OCI-LY7 (cell line): ENCODE measurements around the gene TNFRSF8. TPM values are rescaled to one million over a fixed set of nuclear protein-coding genes. Genes with fewer than 3 reads are reported as not detected.

Source experiments
- BruUV-seq: library from RNA; stranded (reverse); fragments of 400-500 nt; replicated peaks from 2 replicates; lab custom pipeline; 2021; lab: Mats Ljungman, UMichigan
- CTCF ChIA-PET: fragments of 300-600 bp; sonication (Branson Sonifier 250); formaldehyde crosslinking; loops from one replicate; lab custom pipeline; 2022; ENCODE audit warnings: antibody characterized with exemption; ENCODE audit not compliant: unreplicated experiment; lab: Charles Lee
- POLR2A ChIA-PET: fragments of 300-600 bp; sonication (Branson Sonifier 250); formaldehyde crosslinking; loops from one replicate; lab custom pipeline; 2022; ENCODE audit warnings: antibody characterized with exemption; lab: Charles Lee
- DNase-seq: peaks from one replicate; pipeline ENCODE4 v3.0.0-alpha.2; 2015; ENCODE audit warnings: low spot score
- H2AFZ ChIP-seq: fragments of 200-600 bp; sonication (generic), shearing (Covaris generic); 2 replicates; pipeline ENCODE4 v1.6.1; 2014; ENCODE audit warnings: mild to moderate bottlenecking, antibody characterized with exemption, low read length, moderate library complexity
- H3K27ac ChIP-seq: fragments of 200-600 bp; sonication (generic); 2 replicates; pipeline ENCODE4 v1.5.1; 2014; ENCODE audit warnings: mixed run types, low read depth, mild to moderate bottlenecking, moderate library complexity, low read length, inconsistent platforms; ENCODE audit not compliant: poor library complexity, severe bottlenecking
- H3K36me3 ChIP-seq: fragments of 200-600 bp; sonication (generic); 2 replicates; pipeline ENCODE4 v1.6.1; 2014; ENCODE audit warnings: mild to moderate bottlenecking, antibody characterized with exemption, low read length, moderate library complexity, mixed read lengths; ENCODE audit not compliant: insufficient read depth
- H3K4me1 ChIP-seq: fragments of 200-600 bp; sonication (generic); 2 replicates; pipeline ENCODE4 v1.5.1; 2014; ENCODE audit warnings: mild to moderate bottlenecking, low read length; ENCODE audit not compliant: insufficient read depth, poor library complexity, severe bottlenecking
- H3K4me2 ChIP-seq: fragments of 200-600 bp; sonication (generic); 2 replicates; pipeline ENCODE4 v1.6.1; 2014; ENCODE audit warnings: mild to moderate bottlenecking, low read length
- H3K4me3 ChIP-seq: fragments of 200-600 bp; sonication (generic); 2 replicates; pipeline ENCODE4 v1.5.1; 2014; ENCODE audit warnings: mild to moderate bottlenecking, low read depth, low read length; ENCODE audit not compliant: poor library complexity, severe bottlenecking
- H3K79me2 ChIP-seq: fragments of 200-600 bp; sonication (generic); 2 replicates; pipeline ENCODE4 v1.6.1; 2016; ENCODE audit warnings: low read depth, mild to moderate bottlenecking, low read length, moderate library complexity, mixed read lengths; ENCODE audit not compliant: insufficient read depth
- H3K9me2 ChIP-seq: fragments of 200-600 bp; sonication (generic); 2 replicates; pipeline ENCODE4 v1.6.1; 2016; ENCODE audit warnings: mild to moderate bottlenecking, low read length, mixed read lengths; ENCODE audit not compliant: insufficient read depth
- H3K9me3 ChIP-seq: fragments of 200-600 bp; sonication (generic); 2 replicates; pipeline ENCODE4 v1.6.1; 2014; ENCODE audit warnings: mild to moderate bottlenecking, mixed run types, low read length, mixed read lengths
- H4K20me1 ChIP-seq: fragments of 200-600 bp; sonication (generic); 2 replicates; pipeline ENCODE4 v1.6.1; 2014; ENCODE audit warnings: mild to moderate bottlenecking, antibody characterized with exemption, low read length, moderate library complexity, mixed read lengths; ENCODE audit not compliant: insufficient read depth
- EZH2phosphoT487 ChIP-seq: fragments of 200-600 bp; sonication (generic); IDR thresholded peaks from 2 replicates; pipeline ENCODE4 v1.6.1; 2018; ENCODE audit warnings: low read depth, borderline replicate concordance, mild to moderate bottlenecking, mixed run types, antibody characterized with exemption, low read length, moderate library complexity, mixed read lengths
- intact Hi-C: fragments of 100-400 bp; cut with micrococcal nuclease; formaldehyde crosslinking; loops from one replicate; pipeline ENCODE4 v1.10.0; 2022; ENCODE audit not compliant: unreplicated experiment
- total RNA-seq, 2 experiments: library from RNA; depleted of rRNA in 1 of 2; stranded (reverse); fragments of >200 nt in 1 of 2; shearing (Covaris generic) in 1 of 2; gene quantifications; 2 replicates each; pipeline ENCODE4 v1.2.3, GENCODE V29; 2014 to 2022
- TF ChIP-seq, protein P1 (sequence below): fragments of 200-600 bp; sonication (generic); conservative IDR thresholded peaks from 2 replicates; pipeline ENCODE4 v1.5.1; 2014; ENCODE audit warnings: mild to moderate bottlenecking, antibody characterized with exemption, low read length, moderate library complexity, mixed read lengths

TNFRSF8 gene
- total RNA-seq, 2 experiments from 2014 or later: 0.29 TPM; not detected in 1

- DNase-seq: no peak
- CTCF ChIA-PET: no interaction called here
- intact Hi-C loops: no loop called here
Measured at GRCh38 chr1:12052997-12053686, 10.0 kb upstream of the TNFRSF8 start.

GRCh38 chr1:12053752-12054548, 9.2 kb upstream of the TNFRSF8 start:
- CTCF ChIA-PET: no interaction called here
- POLR2A ChIA-PET: no interaction called here
- no peaks in the 10 kb centered on the region for H3K36me3 ChIP-seq
- no peak overlapping the region for H3K27ac ChIP-seq
- H3K4me2 ChIP-seq: no peak overlapping the region
- H3K9me2 ChIP-seq: no peaks in the 10 kb centered on the region
- TF ChIP-seq, protein P1, sequence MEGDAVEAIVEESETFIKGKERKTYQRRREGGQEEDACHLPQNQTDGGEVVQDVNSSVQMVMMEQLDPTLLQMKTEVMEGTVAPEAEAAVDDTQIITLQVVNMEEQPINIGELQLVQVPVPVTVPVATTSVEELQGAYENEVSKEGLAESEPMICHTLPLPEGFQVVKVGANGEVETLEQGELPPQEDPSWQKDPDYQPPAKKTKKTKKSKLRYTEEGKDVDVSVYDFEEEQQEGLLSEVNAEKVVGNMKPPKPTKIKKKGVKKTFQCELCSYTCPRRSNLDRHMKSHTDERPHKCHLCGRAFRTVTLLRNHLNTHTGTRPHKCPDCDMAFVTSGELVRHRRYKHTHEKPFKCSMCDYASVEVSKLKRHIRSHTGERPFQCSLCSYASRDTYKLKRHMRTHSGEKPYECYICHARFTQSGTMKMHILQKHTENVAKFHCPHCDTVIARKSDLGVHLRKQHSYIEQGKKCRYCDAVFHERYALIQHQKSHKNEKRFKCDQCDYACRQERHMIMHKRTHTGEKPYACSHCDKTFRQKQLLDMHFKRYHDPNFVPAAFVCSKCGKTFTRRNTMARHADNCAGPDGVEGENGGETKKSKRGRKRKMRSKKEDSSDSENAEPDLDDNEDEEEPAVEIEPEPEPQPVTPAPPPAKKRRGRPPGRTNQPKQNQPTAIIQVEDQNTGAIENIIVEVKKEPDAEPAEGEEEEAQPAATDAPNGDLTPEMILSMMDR: no peak
- no peak for TF ChIP-seq EZH2phosphoT487
- no peaks in the 10 kb centered on the region for H3K79me2 ChIP-seq
- intact Hi-C loops: no loop called here
- H3K4me1 ChIP-seq: peaks cover 16% of the 10 kb centered on the region
- H2AFZ ChIP-seq: no peak overlapping the region
- no peak for DNase-seq
- no TSS peak for BruUV-seq
- H3K4me3 ChIP-seq: no peak overlapping the region
- H4K20me1 ChIP-seq: no peaks in the 10 kb centered on the region
- H3K9me3 ChIP-seq: no peaks in the 10 kb centered on the region

More at GRCh38 chr1:12052997-12053686, 10.0 kb upstream of the TNFRSF8 start:
- Histone ChIP-seq H3K9me2 (no peaks in the 10 kb centered on the region), H3K4me2 (no peak overlapping the region), H4K20me1 (no peaks in the 10 kb centered on the region), H3K36me3 (no peaks in the 10 kb centered on the region), H2AFZ (no peak overlapping the region), H3K9me3 (no peaks in the 10 kb centered on the region), H3K4me3 (no peak overlapping the region), H3K4me1 (peaks cover 12% of the 10 kb centered on the region), H3K79me2 (no peaks in the 10 kb centered on the region), H3K27ac (no peak overlapping the region)
- POLR2A ChIA-PET: no interaction called here
- no TSS peak for BruUV-seq
- TF ChIP-seq, protein P1: no peak
- TF ChIP-seq EZH2phosphoT487: no peak
